Neuronal stem cell (in vitro differentiated cells): Measurements from ENCODE around the gene WWTR1.

ENCODE experiments used
- DNase-seq: peaks from one replicate; pipeline ENCODE4 v3.0.0-alpha.2; 2013; ENCODE audit warnings: low spot score
- H2AFZ ChIP-seq: one replicate; pipeline ENCODE4 v1.6.1; 2013; ENCODE audit warnings: mild to moderate bottlenecking, low read length, inconsistent platforms
- H2AK5ac ChIP-seq: 2 replicates; pipeline ENCODE4 v1.6.1; 2013; ENCODE audit warnings: low read depth, mild to moderate bottlenecking, inconsistent platforms, low read length, moderate library complexity, mixed read lengths
- H2BK120ac ChIP-seq: 2 replicates; pipeline ENCODE4 v1.6.1; 2013; ENCODE audit warnings: low read depth, mild to moderate bottlenecking, inconsistent platforms, low read length, moderate library complexity, mixed read lengths
- H2BK12ac ChIP-seq: one replicate; pipeline ENCODE4 v1.6.1; 2013; ENCODE audit warnings: low read length, inconsistent platforms
- H2BK15ac ChIP-seq: 2 replicates; pipeline ENCODE4 v1.6.1; 2013; ENCODE audit warnings: mild to moderate bottlenecking, low read length, inconsistent platforms, mixed read lengths
- H2BK5ac ChIP-seq: one replicate; pipeline ENCODE4 v1.6.1; 2013; ENCODE audit warnings: inconsistent platforms, mild to moderate bottlenecking, low read length, moderate library complexity
- H3K14ac ChIP-seq: one replicate; pipeline ENCODE4 v1.6.1; 2013; ENCODE audit warnings: low read length, inconsistent platforms
- H3K18ac ChIP-seq: 2 replicates; pipeline ENCODE4 v1.6.1; 2013; ENCODE audit warnings: low read length, inconsistent platforms
- H3K23ac ChIP-seq: 2 replicates; pipeline ENCODE4 v1.6.1; 2013; ENCODE audit warnings: low read depth, mild to moderate bottlenecking, mixed read lengths, low read length, inconsistent platforms; ENCODE audit not compliant: poor library complexity
- H3K27ac ChIP-seq: replicated peaks from 3 replicates; pipeline ENCODE4 v1.5.1; 2013; ENCODE audit warnings: low read length, inconsistent platforms
- H3K27me3 ChIP-seq, 3 experiments: 2 replicates each; pipeline ENCODE4 v1.6.1; 2013; ENCODE audit warnings: low read length in 3 of 3, mild to moderate bottlenecking in 2 of 3, inconsistent platforms in 1 of 3, low read depth in 1 of 3, mixed read lengths in 1 of 3, moderate library complexity in 1 of 3; ENCODE audit not compliant: control insufficient read depth in 3 of 3, insufficient read depth in 3 of 3
- H3K36me3 ChIP-seq, 2 donors: replicated peaks in 1 of 2; 2 replicates each; pipeline ENCODE4 v1.6.1; 2013; ENCODE audit warnings: low read length in 2 of 2; ENCODE audit not compliant: control insufficient read depth in 2 of 2, insufficient read depth in 2 of 2
- H3K4ac ChIP-seq: 2 replicates; pipeline ENCODE4 v1.6.1; 2013; ENCODE audit warnings: inconsistent platforms, mild to moderate bottlenecking, low read length, moderate library complexity
- H3K4me1 ChIP-seq, 2 donors: 1 replicate in 1 of 2; 2 replicates in 1 of 2; pipeline ENCODE4 v1.6.1; 2013; ENCODE audit warnings: low read length in 2 of 2, low read depth in 1 of 2; ENCODE audit not compliant: control insufficient read depth in 2 of 2, insufficient read depth in 1 of 2
- H3K4me2 ChIP-seq: one replicate; pipeline ENCODE4 v1.6.1; 2013; ENCODE audit warnings: mild to moderate bottlenecking, low read length, inconsistent platforms; ENCODE audit not compliant: insufficient read depth, poor library complexity, severe bottlenecking
- H3K4me3 ChIP-seq, 2 donors: 2 replicates each; pipeline ENCODE4 v1.5.1; 2013; ENCODE audit warnings: low read length in 2 of 2, mild to moderate bottlenecking in 2 of 2, inconsistent platforms in 1 of 2, moderate library complexity in 1 of 2
- H3K79me1 ChIP-seq: one replicate; pipeline ENCODE4 v1.6.1; 2013; ENCODE audit warnings: low read depth, mild to moderate bottlenecking, inconsistent platforms, low read length, moderate library complexity
- H3K9ac ChIP-seq: one replicate; pipeline ENCODE4 v1.6.1; 2013; ENCODE audit warnings: mild to moderate bottlenecking, low read depth, low read length, inconsistent platforms; ENCODE audit not compliant: poor library complexity
- H3K9me3 ChIP-seq, 2 donors: replicated peaks in 1 of 2; 2 replicates each; pipeline versions ENCODE3 to v1.6.1; 2013; ENCODE audit warnings: low read length in 2 of 2, mild to moderate bottlenecking in 2 of 2, inconsistent platforms in 1 of 2, low read depth in 1 of 2, mixed read lengths in 1 of 2, moderate library complexity in 1 of 2; ENCODE audit not compliant: control insufficient read depth in 2 of 2, insufficient read depth in 1 of 2
- H4K8ac ChIP-seq: one replicate; pipeline ENCODE4 v1.6.1; 2013; ENCODE audit warnings: low read depth, mild to moderate bottlenecking, inconsistent platforms, low read length, moderate library complexity
- H4K91ac ChIP-seq: one replicate; pipeline ENCODE4 v1.6.1; 2013; ENCODE audit warnings: low read length, low read depth, mild to moderate bottlenecking, inconsistent platforms; ENCODE audit not compliant: poor library complexity
- WGBS, 2 donors: extraction: QIAGEN DNeasy Blood & Tissue Kit; methylation state at CpG; one replicate each; pipeline ENCODE4 v1.1.7; 2013; ENCODE audit warnings: missing lambda C conversion rate in 2 of 2, mixed read lengths in 1 of 2; ENCODE audit not compliant: insufficient read length in 2 of 2, insufficient replicate concordance in 1 of 2; ENCODE audit errors: extremely low coverage in 2 of 2; 5-methylcytosine and 5-hydroxymethylcytosine counted together

The WWTR1 gene

GRCh38 chr3:149611149-149611548 is 46.7 kb downstream of the WWTR1 start:
- H2AK5ac ChIP-seq = no peak overlapping the region
- H2BK15ac ChIP-seq = no peak overlapping the region
- no peak overlapping the region for H3K18ac ChIP-seq
- no peak overlapping the region for H4K91ac ChIP-seq
- H3K79me1 ChIP-seq = no peaks in the 10 kb centered on the region
- no peak overlapping the region for H2BK12ac ChIP-seq
- peaks cover 3 to 4% of the 10 kb centered on the region in 2 donors for H3K4me1 ChIP-seq
- H4K8ac ChIP-seq = no peak overlapping the region
- H3K14ac ChIP-seq = no peak overlapping the region
- DNase-seq = no peak
- no peak overlapping the region for H3K9ac ChIP-seq
- H2BK5ac ChIP-seq = no peak overlapping the region
- no peaks in the 10 kb centered on the region for H3K36me3 ChIP-seq
- H3K9me3 ChIP-seq = no peaks in the 10 kb centered on the region
- WGBS, 2 donors = no CpG with 5 or more reads among the region's 2 CpGs
- H2AFZ ChIP-seq = no peak overlapping the region
- H3K4ac ChIP-seq = no peak overlapping the region
- no peaks in the 10 kb centered on the region for H3K27me3 ChIP-seq
- H3K4me2 ChIP-seq = no peak overlapping the region
- no peak overlapping the region for H3K23ac ChIP-seq
- no peak overlapping the region for H2BK120ac ChIP-seq
- H3K27ac ChIP-seq = no peak overlapping the region
- H3K4me3 ChIP-seq = no peak overlapping the region

GRCh38 chr3:149610351-149611105 is 47.3 kb downstream of the WWTR1 start:
- Histone ChIP-seq H3K9ac (no peak overlapping the region), H3K9me3 (no peaks in the 10 kb centered on the region), H3K4me2 (no peak overlapping the region), H3K27ac (no peak overlapping the region), H2BK15ac (no peak overlapping the region), H2AFZ (no peak overlapping the region), H4K8ac (no peak overlapping the region), H2AK5ac (no peak overlapping the region), H3K79me1 (no peaks in the 10 kb centered on the region), H2BK12ac (no peak overlapping the region), H2BK120ac (no peak overlapping the region), H2BK5ac (no peak overlapping the region), H3K4me3 (no peak overlapping the region), H3K4me1 (peaks cover 3 to 4% of the 10 kb centered on the region in 2 donors), H3K23ac (no peak overlapping the region), H4K91ac (no peak overlapping the region), H3K14ac (no peak overlapping the region), H3K36me3 (no peaks in the 10 kb centered on the region), H3K4ac (no peak overlapping the region), H3K27me3 (no peaks in the 10 kb centered on the region), H3K18ac (no peak overlapping the region)
- WGBS, 2 donors = no CpG with 5 or more reads among the region's 6 CpGs
- no peak for DNase-seq

- WGBS, 2 donors = no CpG with 5 or more reads among the region's 4 CpGs
Measured at GRCh38 chr3:149609595-149609994, 48.2 kb downstream of the WWTR1 start.

GRCh38 chr3:149608987-149609386 is 48.8 kb downstream of the WWTR1 start:
- Histone ChIP-seq H2BK12ac (no peak overlapping the region), H3K4me2 (no peak overlapping the region), H3K18ac (no peak overlapping the region), H3K9me3 (no peaks in the 10 kb centered on the region), H2AK5ac (no peak overlapping the region), H2BK120ac (no peak overlapping the region), H3K27me3 (no peaks in the 10 kb centered on the region), H3K23ac (no peak overlapping the region), H2BK5ac (no peak overlapping the region), H3K9ac (no peak overlapping the region), H3K14ac (no peak overlapping the region), H3K4me1 (peaks cover 8 to 16% of the 10 kb centered on the region in 2 donors), H3K79me1 (no peaks in the 10 kb centered on the region), H3K27ac (no peak overlapping the region), H2BK15ac (no peak overlapping the region), H3K4me3 (no peak overlapping the region), H3K4ac (no peak overlapping the region), H3K36me3 (no peaks in the 10 kb centered on the region), H4K8ac (no peak overlapping the region), H2AFZ (no peak overlapping the region), H4K91ac (no peak overlapping the region)
- no CpG with 5 or more reads among the region's 3 CpGs for WGBS, 2 donors
- no peak for DNase-seq

More at GRCh38 chr3:149609595-149609994, 48.2 kb downstream of the WWTR1 start:
- H3K27me3 ChIP-seq = no peaks in the 10 kb centered on the region
- H3K4ac ChIP-seq = no peak overlapping the region
- no peak overlapping the region for H2BK120ac ChIP-seq
- no peak overlapping the region for H3K18ac ChIP-seq
- no peak overlapping the region for H2BK12ac ChIP-seq
- no peak overlapping the region for H2BK15ac ChIP-seq
- H3K79me1 ChIP-seq = no peaks in the 10 kb centered on the region
- H3K9ac ChIP-seq = no peak overlapping the region
- H3K4me3 ChIP-seq = no peak overlapping the region
- H3K4me2 ChIP-seq = no peak overlapping the region
- H4K91ac ChIP-seq = no peak overlapping the region
- H4K8ac ChIP-seq = no peak overlapping the region
- no peak overlapping the region for H2AFZ ChIP-seq
- no peak for DNase-seq
- H2AK5ac ChIP-seq = no peak overlapping the region
- no peaks in the 10 kb centered on the region for H3K9me3 ChIP-seq
- H3K23ac ChIP-seq = no peak overlapping the region
- H3K14ac ChIP-seq = no peak overlapping the region
- H3K4me1 ChIP-seq = peaks cover 6 to 10% of the 10 kb centered on the region in 2 donors
- no peak overlapping the region for H3K27ac ChIP-seq
- H3K36me3 ChIP-seq = no peaks in the 10 kb centered on the region
- no peak overlapping the region for H2BK5ac ChIP-seq
